Effector CD4-positive, alpha-beta T cell (primary cell): ENCODE results near the gene FHDC1. TPM values are rescaled to one million over a fixed set of nuclear protein-coding genes. Genes with fewer than 3 reads are reported as not detected.
"Not testable (repeated sequence)": the region's sequence is repeated elsewhere in the genome, so short reads cannot be mapped to it uniquely, and the experiment has no call there.

Experiments used
- DNase-seq: peaks from one replicate; pipeline ENCODE4 v3.0.0-alpha.2; 2020
- total RNA-seq: gene quantifications from one replicate; lab custom pipeline; 2026; lab: John Stamatoyannopoulos, UW

The FHDC1 gene
- total RNA-seq = not detected

GRCh38 chr4:152935631-152936445 is at the start of gene FHDC1:
Gene FHDC1 (plus strand): TSS chr4:152936323. CDS start chr4:152943058, 6,735 bp downstream.
- DNase-seq = no peak

- DNase-seq = no peak
Observed at GRCh38 chr4:152887981-152888380, 48.1 kb upstream of the FHDC1 start.

- DNase-seq = no peak
Observed at GRCh38 chr4:152892974-152893373, 43.1 kb upstream of the FHDC1 start.

- no peak for DNase-seq
Observed at GRCh38 chr4:152894673-152895072, 41.5 kb upstream of the FHDC1 start.

- no peak for DNase-seq
Observed at GRCh38 chr4:152896811-152897210, 39.3 kb upstream of the FHDC1 start.

- not testable (repeated sequence) for DNase-seq
Observed at GRCh38 chr4:152898133-152898532, 38.0 kb upstream of the FHDC1 start.

GRCh38 chr4:152898606-152899005 is 37.5 kb upstream of the FHDC1 start:
- DNase-seq = no peak

- no peak for DNase-seq
Observed at GRCh38 chr4:152900395-152900794, 35.7 kb upstream of the FHDC1 start.

- no peak for DNase-seq
Observed at GRCh38 chr4:152901205-152901604, 34.9 kb upstream of the FHDC1 start.

GRCh38 chr4:152903658-152904057 is 32.5 kb upstream of the FHDC1 start:
- DNase-seq = no peak

- DNase-seq = no peak
Observed at GRCh38 chr4:152909901-152910300, 26.2 kb upstream of the FHDC1 start.

GRCh38 chr4:152910521-152910920 is 25.6 kb upstream of the FHDC1 start:
- DNase-seq = no peak

- no peak for DNase-seq
Observed at GRCh38 chr4:152917543-152918395, 18.4 kb upstream of the FHDC1 start.

- no peak for DNase-seq
Observed at GRCh38 chr4:152919826-152920225, 16.3 kb upstream of the FHDC1 start.

GRCh38 chr4:152920768-152921167 is 15.4 kb upstream of the FHDC1 start:
- no peak for DNase-seq

GRCh38 chr4:152921284-152921683 is 14.8 kb upstream of the FHDC1 start:
- DNase-seq = no peak

- no peak for DNase-seq
Observed at GRCh38 chr4:152925851-152926250, 10.3 kb upstream of the FHDC1 start.

GRCh38 chr4:152926959-152927358 is 9.2 kb upstream of the FHDC1 start:
- DNase-seq = no peak

GRCh38 chr4:152927737-152928136 is 8.4 kb upstream of the FHDC1 start:
- DNase-seq = no peak

- no peak for DNase-seq
Observed at GRCh38 chr4:152928286-152928685, 7.8 kb upstream of the FHDC1 start.

GRCh38 chr4:152929888-152930287 is 6.2 kb upstream of the FHDC1 start:
- no peak for DNase-seq

GRCh38 chr4:152935143-152935542 is 980 bp upstream of the FHDC1 start:
- no peak for DNase-seq

- DNase-seq = no peak
Observed at GRCh38 chr4:152936446-152937335, 568 bp downstream of the FHDC1 start.
